KMS-11 (cell line): Measurements from ENCODE around the gene NTRK3.

Experiments
- H2AFZ ChIP-seq: fragments of 200-600 bp; sonication (generic); 2 replicates; pipeline ENCODE4 v1.6.1; 2016; ENCODE audit warnings: antibody characterized with exemption, mixed run types, low read depth
- H3K27ac ChIP-seq: fragments of 200-600 bp; sonication (generic); 2 replicates; pipeline ENCODE4 v1.6.1; 2016; ENCODE audit warnings: mild to moderate bottlenecking, mixed run types
- H3K27me3 ChIP-seq: fragments of 200-600 bp; sonication (generic); 2 replicates; pipeline ENCODE4 v1.6.1; 2017; ENCODE audit warnings: mild to moderate bottlenecking, low read depth, mixed run types, moderate library complexity; ENCODE audit not compliant: insufficient read depth
- H3K36me3 ChIP-seq: fragments of 200-600 bp; sonication (generic); 2 replicates; pipeline ENCODE4 v1.6.1; 2017; ENCODE audit warnings: mild to moderate bottlenecking, mixed run types; ENCODE audit not compliant: insufficient read depth
- H3K4me1 ChIP-seq: fragments of 200-600 bp; sonication (generic); 2 replicates; pipeline ENCODE4 v1.6.1; 2016; ENCODE audit warnings: mild to moderate bottlenecking, low read depth, mixed run types; ENCODE audit not compliant: poor library complexity, severe bottlenecking
- H3K4me2 ChIP-seq: fragments of 200-600 bp; sonication (generic); 2 replicates; pipeline ENCODE4 v1.7.0; 2016; ENCODE audit warnings: mild to moderate bottlenecking, mixed run types
- H3K4me3 ChIP-seq: fragments of 200-600 bp; sonication (generic); IDR thresholded peaks from 2 replicates; pipeline ENCODE4 v1.6.1; 2017; ENCODE audit warnings: low read depth, low read length, mixed read lengths; ENCODE audit not compliant: insufficient read depth
- H3K79me2 ChIP-seq: fragments of 200-600 bp; sonication (generic); 2 replicates; pipeline ENCODE4 v1.6.1; 2016; ENCODE audit warnings: low read depth, mixed run types; ENCODE audit not compliant: insufficient read depth
- H3K9ac ChIP-seq: fragments of 200-600 bp; sonication (generic); 2 replicates; pipeline ENCODE4 v1.6.1; 2016; ENCODE audit warnings: mild to moderate bottlenecking, mixed run types
- H4K20me1 ChIP-seq: fragments of 200-600 bp; sonication (generic); 2 replicates; pipeline ENCODE4 v1.6.1; 2016; ENCODE audit warnings: mild to moderate bottlenecking, mixed run types; ENCODE audit not compliant: insufficient read depth
- TF ChIP-seq, protein P1 (sequence below): fragments of 200-600 bp; sonication (generic); conservative IDR thresholded peaks from 2 replicates; pipeline ENCODE4 v1.6.1; 2017; ENCODE audit warnings: low read depth, mild to moderate bottlenecking, antibody characterized with exemption, low read length, moderate library complexity, mixed read lengths

Gene NTRK3

DNA sequence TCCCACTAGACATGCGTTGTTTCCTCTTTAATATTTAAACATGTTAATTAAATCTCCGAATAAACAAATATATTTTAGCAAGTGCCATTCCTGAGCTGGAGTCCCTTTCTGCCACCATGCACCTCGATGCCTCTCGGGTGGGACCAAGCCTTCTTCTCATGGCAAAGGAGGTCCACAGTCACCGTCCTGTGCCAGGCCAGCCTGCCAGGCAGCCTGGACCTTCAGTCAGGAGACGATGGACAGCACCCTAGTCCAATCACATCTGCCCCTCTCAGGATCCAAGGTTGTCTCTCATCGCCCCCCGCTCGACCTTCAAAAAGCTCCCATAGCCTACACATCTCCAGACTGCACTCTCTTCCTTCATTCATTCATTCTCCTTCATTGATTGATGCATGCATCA is 22.6 kb downstream of the NTRK3 start:
- no peak overlapping the region for H2AFZ ChIP-seq
- H3K4me3 ChIP-seq = no peak overlapping the region
- H3K4me1 ChIP-seq = no peaks in the 10 kb centered on the region
- no peaks in the 10 kb centered on the region for H4K20me1 ChIP-seq
- no peak overlapping the region for H3K27ac ChIP-seq
- TF ChIP-seq, protein P1, sequence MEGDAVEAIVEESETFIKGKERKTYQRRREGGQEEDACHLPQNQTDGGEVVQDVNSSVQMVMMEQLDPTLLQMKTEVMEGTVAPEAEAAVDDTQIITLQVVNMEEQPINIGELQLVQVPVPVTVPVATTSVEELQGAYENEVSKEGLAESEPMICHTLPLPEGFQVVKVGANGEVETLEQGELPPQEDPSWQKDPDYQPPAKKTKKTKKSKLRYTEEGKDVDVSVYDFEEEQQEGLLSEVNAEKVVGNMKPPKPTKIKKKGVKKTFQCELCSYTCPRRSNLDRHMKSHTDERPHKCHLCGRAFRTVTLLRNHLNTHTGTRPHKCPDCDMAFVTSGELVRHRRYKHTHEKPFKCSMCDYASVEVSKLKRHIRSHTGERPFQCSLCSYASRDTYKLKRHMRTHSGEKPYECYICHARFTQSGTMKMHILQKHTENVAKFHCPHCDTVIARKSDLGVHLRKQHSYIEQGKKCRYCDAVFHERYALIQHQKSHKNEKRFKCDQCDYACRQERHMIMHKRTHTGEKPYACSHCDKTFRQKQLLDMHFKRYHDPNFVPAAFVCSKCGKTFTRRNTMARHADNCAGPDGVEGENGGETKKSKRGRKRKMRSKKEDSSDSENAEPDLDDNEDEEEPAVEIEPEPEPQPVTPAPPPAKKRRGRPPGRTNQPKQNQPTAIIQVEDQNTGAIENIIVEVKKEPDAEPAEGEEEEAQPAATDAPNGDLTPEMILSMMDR = no peak
- no peaks in the 10 kb centered on the region for H3K36me3 ChIP-seq
- no peak overlapping the region for H3K4me2 ChIP-seq
- H3K27me3 ChIP-seq = no peaks in the 10 kb centered on the region
- H3K9ac ChIP-seq = no peak overlapping the region
- no peaks in the 10 kb centered on the region for H3K79me2 ChIP-seq

DNA sequence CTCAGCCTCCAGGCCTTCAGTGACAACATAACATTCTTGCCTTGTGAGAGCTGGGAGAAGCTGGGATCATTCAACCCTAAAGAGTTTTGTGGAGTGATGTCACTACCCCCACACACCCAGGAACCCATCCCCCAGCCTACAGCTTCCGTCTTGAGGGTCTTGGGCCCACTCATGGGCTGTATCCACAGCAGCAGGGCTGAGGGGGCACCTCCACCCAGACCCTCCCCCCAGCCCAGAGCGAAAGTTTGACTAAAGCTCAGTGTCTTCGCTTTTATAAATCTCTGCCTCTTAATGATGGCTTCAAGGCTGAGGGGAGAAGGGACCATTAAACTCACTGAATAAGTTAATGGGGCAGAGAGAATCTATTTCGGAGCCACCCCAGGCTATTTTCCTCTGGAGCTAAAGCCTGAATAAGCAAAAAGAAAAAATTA is 23.8 kb downstream of the NTRK3 start:
- H4K20me1 ChIP-seq = no peaks in the 10 kb centered on the region
- H2AFZ ChIP-seq = no peak overlapping the region
- no peak overlapping the region for H3K4me3 ChIP-seq
- no peak overlapping the region for H3K4me2 ChIP-seq
- no peak overlapping the region for H3K9ac ChIP-seq
- TF ChIP-seq, protein P1 = no peak
- no peak overlapping the region for H3K27ac ChIP-seq
- H3K27me3 ChIP-seq = no peaks in the 10 kb centered on the region
- H3K4me1 ChIP-seq = no peaks in the 10 kb centered on the region
- no peaks in the 10 kb centered on the region for H3K36me3 ChIP-seq
- no peaks in the 10 kb centered on the region for H3K79me2 ChIP-seq

DNA sequence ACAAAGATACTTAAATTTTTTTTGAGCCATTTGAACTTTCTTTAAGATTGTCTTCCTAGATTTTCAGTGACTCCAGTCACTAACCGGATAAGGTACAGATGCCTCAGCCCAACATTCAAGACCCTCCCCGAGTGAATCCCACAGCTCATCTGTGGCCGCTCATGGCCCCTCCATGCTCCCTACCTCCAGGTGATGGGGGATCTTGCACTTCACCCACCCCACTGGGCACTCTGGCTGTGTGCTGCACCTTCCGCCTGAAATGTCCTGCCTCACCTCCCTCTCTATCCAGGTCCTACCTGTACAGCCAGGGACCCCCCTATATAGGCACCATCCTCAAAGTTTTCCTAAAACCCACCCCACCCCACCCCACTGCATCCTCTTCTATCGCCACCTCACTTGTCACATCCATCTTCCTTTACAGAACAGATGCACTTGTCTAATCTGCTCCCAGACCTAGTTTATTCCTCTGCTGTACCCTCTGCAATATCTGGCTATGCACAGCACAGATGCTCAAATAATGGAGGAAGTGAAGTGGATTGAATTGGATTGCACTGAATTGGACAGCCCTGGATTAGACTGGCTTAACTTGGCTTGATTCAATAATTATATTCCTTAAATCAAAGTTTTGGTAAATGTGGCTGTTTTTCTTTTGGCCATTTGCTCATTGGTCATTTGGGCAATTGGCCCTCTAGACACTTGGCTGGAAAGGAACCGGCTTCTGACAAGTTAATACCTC is 24.5 kb downstream of the NTRK3 start:
- no peaks in the 10 kb centered on the region for H3K27me3 ChIP-seq
- no peak overlapping the region for H3K4me2 ChIP-seq
- no peak overlapping the region for H3K4me3 ChIP-seq
- no peaks in the 10 kb centered on the region for H3K79me2 ChIP-seq
- no peaks in the 10 kb centered on the region for H4K20me1 ChIP-seq
- H3K27ac ChIP-seq = no peak overlapping the region
- no peaks in the 10 kb centered on the region for H3K36me3 ChIP-seq
- TF ChIP-seq, protein P1 = no peak
- H2AFZ ChIP-seq = no peak overlapping the region
- H3K4me1 ChIP-seq = no peaks in the 10 kb centered on the region
- no peak overlapping the region for H3K9ac ChIP-seq

DNA sequence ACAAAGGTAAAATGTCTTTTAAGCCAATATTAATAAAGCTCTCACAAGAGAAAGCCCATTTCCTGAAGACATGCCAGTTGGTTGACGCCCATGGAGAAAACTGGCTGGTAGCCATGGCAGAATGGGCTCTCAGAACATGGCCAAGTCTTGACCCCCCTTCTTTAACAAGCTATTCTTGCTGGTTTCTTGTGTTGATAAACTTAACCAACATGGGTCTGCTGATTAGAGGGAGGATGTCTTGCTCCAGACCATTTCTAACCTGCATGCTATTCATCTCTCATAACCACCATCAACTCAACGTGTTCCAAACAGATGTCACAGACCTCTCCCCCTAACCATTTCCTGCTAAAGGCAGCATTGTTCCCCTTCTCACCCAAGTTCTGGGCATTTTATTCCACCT is 25.7 kb downstream of the NTRK3 start:
- Histone ChIP-seq H3K4me3 (no peak overlapping the region), H3K4me1 (no peaks in the 10 kb centered on the region), H3K9ac (no peak overlapping the region), H3K4me2 (no peak overlapping the region), H3K36me3 (no peaks in the 10 kb centered on the region), H3K79me2 (no peaks in the 10 kb centered on the region), H3K27me3 (no peaks in the 10 kb centered on the region), H3K27ac (no peak overlapping the region), H2AFZ (no peak overlapping the region), H4K20me1 (no peaks in the 10 kb centered on the region)
- TF ChIP-seq, protein P1 = no peak
